Fibroblast of skin of scalp (primary cell): ENCODE measurements around the gene NRDE2. TPM values are rescaled to one million over a fixed set of nuclear protein-coding genes. Genes with fewer than 3 reads are reported as not detected.
A peak's percentile ranks its signal among the peaks of the same experiment; 100 is the strongest.

ENCODE experiments used
- DNase-seq: peaks from one replicate; pipeline ENCODE4 v3.0.0-alpha.2; 2013
- polyA plus RNA-seq, 2 experiments: library from polyadenylated mRNA; unstranded; fragments of 120-200 nt; gene quantifications; one replicate each; pipeline ENCODE4 v1.2.1, GENCODE V29; 2013; ENCODE audit not compliant: insufficient read length in 2 of 2

NRDE2 gene, protein sequence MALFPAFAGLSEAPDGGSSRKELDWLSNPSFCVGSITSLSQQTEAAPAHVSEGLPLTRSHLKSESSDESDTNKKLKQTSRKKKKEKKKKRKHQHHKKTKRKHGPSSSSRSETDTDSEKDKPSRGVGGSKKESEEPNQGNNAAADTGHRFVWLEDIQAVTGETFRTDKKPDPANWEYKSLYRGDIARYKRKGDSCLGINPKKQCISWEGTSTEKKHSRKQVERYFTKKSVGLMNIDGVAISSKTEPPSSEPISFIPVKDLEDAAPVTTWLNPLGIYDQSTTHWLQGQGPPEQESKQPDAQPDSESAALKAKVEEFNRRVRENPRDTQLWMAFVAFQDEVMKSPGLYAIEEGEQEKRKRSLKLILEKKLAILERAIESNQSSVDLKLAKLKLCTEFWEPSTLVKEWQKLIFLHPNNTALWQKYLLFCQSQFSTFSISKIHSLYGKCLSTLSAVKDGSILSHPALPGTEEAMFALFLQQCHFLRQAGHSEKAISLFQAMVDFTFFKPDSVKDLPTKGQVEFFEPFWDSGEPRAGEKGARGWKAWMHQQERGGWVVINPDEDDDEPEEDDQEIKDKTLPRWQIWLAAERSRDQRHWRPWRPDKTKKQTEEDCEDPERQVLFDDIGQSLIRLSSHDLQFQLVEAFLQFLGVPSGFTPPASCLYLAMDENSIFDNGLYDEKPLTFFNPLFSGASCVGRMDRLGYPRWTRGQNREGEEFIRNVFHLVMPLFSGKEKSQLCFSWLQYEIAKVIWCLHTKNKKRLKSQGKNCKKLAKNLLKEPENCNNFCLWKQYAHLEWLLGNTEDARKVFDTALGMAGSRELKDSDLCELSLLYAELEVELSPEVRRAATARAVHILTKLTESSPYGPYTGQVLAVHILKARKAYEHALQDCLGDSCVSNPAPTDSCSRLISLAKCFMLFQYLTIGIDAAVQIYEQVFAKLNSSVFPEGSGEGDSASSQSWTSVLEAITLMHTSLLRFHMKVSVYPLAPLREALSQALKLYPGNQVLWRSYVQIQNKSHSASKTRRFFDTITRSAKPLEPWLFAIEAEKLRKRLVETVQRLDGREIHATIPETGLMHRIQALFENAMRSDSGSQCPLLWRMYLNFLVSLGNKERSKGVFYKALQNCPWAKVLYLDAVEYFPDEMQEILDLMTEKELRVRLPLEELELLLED
- 7.2 TPM for polyA plus RNA-seq (2013, experiment 1 of 2; ENCODE audit: insufficient read length)
- 7.4 TPM for polyA plus RNA-seq (2013, experiment 2 of 2; ENCODE audit: insufficient read length)

DNA sequence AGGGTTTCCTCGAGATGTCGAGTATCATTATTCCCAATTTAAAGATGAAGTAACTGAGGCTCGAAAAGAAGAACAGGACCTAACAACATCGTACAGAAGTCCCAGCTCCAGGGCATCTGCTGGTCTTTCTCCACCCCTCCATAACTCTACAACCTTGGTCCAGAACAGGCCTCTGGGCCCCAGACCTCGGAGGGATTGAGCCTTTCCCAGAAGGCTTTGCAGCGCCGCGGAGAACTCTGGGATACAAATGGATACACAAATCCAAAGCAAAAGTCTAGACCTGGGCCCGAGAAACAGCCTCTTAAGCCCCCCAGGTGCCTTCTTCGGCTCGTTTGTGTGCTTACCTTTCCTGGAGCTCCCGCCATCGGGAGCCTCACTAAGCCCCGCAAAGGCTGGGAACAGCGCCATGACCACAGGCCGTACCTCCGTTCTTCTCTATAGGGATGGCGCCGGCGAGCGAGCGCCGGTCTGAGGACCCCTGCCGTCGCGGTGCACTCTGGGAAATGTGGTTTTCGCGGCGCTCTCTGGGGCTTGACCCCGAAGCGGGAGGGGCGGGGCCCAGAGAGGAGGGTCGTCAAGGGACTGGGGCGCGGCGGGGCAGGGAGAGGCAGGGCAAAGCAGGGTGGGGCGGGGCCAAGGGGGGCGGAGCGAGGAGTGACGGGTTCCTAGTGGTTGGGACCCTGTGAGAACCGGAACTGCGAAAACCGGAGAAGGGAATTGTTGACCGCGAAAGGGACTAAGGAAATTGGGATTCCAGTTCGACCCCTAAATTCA lies at the start of gene NRDE2:
NRDE2 (minus strand) TSS at position 445 of the 774 bp plus-strand sequence; CDS start at position 408, 37 bp downstream.
- DNase-seq, result peak; percentile 98

DNA sequence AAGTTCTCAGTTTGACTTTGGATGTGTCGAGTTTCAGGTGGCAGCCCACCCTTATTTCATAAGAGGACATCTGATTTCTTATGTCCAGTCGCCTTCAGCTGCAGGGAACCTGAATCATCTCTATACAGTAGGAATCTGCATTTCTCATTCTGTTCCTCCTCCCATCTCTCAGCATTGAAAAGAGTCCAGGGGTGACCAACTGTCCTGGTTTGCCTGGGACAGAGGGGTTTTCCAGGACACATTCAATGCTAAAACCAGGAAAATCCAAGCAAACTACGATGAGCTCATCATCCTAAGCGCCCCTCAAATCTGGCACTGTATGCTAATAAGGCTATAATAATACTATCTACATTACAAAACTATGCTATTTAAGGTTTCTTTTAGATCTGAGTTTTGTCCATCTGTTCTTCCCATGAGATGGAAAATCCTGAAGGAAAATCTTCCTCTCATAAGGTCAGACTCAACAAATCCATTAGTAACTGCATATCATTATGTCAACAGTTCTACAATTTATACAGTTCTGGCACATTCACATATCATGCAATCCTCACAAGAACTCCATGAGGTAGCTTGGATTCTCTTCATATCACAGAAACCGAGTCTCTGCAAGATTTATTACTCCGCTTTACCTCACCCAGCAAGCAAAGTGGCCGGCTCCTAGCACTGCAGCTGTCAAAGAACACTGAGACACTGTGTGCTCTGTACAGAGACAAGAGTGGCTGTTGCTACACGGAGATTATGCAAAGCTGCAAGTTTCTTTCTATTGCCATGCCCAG lies 49.5 kb upstream of the NRDE2 start:
- DNase-seq, result peak; percentile 36

DNA sequence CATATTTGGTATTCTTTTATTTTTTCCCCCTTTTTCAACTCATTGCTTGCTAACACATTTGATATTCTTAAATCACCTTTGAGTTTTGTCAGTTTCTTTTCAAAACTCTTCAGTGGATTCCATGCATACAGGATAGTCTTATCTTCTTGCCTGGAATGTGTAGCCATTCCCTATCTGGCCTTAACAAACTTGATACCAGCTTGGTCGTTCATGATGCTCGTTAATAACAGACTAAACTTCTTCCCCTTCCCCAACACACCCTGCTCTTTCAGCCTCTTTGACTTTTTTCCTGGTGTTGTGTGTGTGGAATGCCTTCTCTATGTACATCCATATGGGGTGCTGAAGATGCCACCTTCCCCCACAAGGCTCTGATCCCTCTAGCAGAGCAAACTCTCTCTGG lies 47.4 kb upstream of the NRDE2 start:
- no peak for DNase-seq

DNA sequence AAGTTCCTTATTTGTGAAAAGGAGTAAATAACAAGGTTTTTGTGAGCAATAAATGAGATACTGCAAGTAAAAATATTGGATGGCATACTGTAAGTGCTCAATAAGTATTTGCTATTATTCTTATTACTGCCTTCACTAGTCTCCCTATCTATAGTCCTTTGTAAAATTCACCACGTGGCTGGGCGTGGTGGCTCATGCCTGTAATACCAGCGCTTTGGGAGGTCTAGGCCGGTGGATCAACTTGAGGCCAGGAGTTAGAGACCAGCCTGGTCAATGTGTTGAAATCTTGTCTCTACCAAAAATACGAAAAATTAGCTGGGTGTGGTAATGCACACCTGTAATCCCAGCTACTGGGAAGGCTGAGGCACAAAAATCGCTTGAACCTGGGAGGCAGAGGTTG lies 46.5 kb upstream of the NRDE2 start:
- DNase-seq, result no peak

DNA sequence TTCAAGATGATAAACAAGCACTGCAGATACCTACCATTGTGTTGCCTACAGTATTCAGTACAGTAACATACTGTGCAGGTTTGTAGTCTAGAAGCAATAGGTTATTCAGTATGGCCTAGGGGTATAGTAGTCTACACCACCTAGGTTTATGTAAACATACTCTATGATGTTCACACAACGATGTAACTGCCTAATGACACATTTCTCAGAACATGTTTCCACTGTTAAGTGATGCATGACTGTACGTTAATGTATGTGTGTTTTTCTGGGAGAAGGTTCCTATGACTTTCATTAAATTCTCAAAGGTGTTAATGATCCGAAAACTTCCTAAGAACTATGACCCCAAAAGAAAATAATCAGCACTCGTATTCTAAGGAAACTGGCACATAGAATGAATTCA lies 44.2 kb upstream of the NRDE2 start:
- DNase-seq, result no peak

DNA sequence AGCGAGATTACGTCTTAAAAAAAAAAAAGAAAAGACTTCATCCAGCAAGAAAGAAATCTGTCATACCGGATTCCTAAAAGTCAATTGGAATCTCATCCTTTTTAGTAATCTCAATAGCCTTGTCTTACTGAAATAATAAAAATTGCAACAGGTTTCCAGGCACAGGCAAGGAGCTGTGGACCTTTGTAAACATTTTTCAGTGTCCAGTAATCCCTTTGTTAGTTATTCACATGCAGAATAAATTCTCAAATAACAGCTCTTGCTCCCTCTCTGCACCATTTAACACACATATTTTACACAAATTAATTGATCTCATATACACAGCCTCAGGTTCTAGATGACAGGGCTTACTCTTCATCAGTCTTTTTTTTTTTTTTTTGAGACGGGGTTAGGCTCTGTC lies 43.1 kb upstream of the NRDE2 start:
- no peak for DNase-seq

DNA sequence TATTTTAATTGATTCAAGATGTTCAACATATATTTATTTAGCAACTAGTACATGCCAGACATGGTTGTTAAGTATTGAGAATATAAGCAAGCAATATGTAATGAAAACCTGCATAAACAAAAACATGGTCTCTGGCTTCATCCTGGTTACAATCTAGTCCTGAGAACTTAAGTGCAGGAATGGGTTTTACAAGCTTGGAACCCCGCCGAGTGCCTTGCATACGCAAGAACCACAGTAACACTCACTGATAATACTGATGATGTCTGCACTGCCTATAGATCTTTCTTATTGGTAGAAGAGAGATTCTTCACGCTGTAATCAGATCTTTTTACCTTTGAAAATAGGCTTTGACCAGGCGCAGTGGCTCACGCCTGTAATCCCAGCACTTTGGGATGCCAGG lies 42.1 kb upstream of the NRDE2 start:
- no peak for DNase-seq

DNA sequence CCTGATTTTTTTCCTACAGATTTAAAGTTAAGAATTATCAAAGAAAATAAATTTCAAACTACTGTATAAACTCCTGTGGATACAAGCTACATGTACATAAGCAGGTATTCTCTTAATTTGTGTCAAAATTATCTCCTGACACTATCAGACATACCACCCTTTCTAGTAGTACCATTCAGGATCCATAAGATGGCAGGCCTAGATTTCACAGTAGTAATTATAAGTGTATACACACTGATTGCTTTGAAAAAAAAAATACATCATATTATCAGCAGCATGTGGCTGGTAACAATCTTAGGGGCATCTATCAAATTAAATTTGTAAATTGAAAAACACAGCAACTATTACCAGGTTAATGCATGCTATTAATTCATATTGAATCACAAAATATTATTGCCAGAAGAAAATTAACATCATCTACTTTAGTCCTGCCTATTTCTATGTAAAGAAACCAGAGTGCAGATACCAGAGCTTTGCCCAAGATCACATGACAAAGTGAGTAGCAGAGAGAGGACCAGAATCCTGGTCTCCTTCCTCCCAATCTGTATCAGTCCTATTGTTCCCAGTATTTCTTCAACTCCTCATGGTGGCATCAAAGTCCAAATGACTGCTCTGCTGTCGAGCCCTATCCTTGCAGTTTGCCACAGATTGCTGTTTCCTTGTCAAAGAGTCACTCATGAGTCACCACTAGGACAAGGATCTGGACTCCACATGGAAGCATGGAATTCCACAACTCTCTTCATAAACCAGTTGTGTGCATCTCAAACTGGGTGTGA lies 37.4 kb upstream of the NRDE2 start:
- DNase-seq, result peak; percentile 46

DNA sequence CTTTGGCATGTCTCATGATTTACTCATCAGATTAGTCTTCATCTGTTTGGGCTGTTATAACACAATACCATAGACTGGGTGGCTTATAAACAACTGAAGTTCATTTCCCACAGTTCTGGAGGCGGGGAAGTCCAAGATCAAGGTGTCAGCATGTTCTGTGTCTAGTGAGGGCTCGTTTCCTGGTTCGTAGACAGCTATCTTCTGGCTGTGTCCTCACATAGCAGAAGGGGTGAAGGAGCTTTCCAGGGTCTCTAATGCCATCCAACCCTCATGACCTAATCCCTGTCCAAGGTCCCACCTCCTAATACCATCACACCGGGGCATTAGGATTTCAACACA lies 30.8 kb upstream of the NRDE2 start:
- DNase-seq, result no peak

DNA sequence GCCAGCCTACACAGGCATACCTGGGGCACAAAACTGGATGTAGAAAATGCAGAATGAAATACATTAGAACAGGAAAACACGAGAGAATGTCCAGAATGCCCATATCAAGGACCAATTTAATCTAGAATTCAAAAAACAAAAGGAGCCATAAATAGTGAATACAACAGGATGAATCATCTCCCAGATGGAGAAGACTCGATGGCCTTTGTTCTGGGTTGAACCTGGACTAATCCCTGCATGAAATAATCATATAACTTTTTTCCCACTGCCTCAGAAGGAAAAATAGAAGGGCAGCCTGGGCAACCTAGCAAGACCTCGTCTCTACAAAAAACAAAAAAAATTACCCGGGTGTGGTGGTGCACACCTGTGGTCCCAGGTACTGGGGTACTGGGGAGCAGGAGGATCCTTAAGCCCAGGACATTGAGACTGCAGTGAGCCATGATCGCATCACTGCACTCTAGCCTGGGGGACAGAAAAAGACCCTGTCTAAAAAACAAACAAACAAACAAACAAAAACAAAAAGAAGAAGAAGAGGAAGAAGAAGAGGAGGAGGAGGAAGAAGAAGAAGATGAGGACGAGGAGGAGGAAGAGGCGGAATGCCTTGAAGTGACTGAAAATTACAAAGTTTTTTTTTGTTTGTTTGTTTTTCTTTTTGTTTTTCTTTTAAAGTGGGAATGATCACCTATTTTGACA lies 30.3 kb upstream of the NRDE2 start:
- no peak for DNase-seq

DNA sequence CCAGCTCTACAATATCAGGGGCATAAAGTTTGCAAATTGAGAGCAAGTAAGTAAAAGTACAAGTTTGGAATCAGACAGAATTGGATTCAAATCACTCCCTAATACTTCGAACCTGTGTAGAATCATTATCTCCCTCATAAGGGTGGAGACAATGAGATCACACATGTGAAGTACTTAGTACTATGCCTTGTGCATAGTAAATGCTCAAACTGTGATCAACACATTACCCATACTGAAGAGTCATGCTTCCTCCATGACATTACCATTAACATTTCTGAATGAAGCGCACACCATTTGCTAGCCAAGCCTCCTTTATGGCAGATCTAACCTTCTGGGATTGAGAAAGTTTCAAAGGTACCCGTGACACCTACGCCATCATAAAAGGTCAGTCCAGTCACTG lies 26.6 kb upstream of the NRDE2 start:
- no peak for DNase-seq

DNA sequence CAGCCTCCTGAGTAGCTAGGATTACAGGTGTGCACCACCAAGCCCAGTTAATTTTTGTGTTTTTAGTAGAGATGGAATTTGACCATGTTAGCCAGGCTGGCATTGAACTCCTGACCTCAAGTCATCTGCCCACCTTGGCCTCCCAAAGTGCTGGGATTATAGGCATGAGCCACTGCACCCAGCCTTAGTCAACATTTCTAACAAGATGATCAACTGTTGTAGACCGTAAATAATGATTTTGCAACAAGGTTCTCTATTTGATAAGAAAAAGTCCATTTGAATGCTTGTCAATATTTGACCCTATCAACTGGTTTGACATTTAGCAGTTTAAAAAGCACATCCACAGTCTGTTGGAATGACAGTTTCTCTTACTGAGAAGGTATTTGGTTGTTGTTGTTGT lies 25.2 kb upstream of the NRDE2 start:
- no peak for DNase-seq

DNA sequence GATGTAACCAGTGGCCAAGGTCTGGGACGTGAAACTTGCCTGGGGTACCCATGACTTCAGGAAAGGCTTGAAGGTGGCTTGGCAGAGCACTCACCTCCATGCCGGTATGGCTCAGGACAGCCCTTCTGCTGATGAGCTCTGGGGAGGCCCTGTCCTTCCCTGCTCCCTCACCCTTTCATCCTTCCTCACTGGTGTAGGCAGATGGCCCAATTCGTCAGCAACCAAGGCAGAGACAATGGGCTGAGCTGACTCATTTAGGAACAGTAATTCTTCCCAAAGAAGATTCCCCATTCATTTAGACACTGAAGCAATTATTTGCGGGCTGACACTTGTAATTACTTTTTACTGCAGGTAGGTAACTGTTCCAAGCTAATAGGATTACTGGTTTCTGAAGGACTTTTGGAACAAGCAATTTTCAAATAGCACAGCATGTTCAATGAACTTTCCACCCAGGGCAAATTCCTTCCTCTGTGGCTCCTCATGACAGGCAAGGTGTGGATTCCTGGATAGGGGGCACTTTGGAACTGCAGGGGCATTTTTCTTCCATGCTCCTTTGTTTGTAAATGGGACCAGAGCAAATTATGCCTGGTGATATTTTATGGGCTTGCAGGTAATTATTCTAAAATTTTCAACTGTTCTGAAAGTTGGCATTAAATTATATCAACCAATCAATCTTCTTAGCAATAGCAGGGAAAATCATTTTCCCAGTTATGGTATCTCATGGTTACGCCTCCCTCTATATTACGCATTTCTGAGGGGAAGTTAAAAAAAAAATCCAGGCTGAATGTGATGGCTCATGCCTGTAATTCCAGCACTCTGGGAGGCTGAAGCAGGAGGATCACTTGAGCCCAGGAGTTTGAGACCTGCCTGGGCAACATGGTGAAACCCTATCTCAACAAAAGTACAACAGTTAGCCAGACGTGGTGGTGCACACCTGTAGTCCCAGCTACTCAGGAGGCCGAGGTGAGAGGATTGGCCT lies 24.1 kb upstream of the NRDE2 start:
- no peak for DNase-seq

DNA sequence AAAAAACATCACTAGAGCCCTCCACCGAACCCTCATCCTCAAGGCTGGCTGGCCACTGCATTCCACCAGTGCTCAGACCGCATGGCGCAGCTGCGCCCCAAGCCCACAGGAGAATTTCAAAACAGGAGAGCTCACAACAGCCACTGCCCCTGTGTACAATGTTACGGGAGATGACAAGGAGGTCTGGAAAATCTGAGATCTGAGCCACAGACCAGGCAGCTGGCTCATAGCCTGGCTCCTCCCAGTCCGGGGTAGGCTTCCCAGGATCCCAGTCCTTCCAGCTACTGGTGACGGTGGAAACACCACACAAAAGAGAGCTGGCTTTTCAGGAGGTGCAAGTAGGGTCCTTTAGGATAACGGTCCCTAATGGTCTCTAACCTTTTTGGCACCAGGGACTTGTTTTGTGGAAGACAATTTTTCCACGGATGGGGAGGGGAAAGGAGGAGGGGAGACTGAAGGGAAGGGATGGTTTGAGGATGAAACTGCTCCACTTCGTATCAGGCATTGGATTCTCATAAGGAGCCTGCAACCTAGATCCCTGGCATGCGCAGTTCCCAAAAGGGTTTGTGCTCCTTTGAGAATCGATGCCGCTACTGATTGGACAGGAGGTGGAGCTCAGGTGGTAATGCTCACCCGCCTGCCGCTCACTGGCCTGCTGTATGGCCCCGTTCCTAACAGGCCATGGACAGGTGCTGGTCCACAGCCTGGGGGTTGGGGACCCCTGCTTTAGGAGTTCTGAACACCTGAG lies 23.0 kb upstream of the NRDE2 start:
- DNase-seq, result no peak

DNA sequence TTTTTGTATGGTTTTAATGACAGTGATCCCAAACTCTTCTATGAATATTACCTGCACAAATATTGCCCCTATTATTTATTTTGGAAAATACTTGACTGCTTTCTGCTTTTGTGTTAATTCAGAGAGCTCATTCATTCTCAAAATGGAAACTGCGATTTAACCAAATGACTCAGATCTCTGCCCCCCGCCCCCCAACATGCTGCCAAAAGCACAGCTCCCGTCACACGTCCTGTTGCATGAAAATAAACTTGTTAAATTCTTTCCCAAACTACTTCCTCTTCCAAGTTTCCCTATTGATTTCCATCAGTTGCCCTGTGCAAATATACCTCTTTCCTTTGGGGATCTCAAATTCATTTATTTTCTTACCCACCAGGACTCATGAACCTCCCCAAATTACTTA lies 18.0 kb upstream of the NRDE2 start:
- DNase-seq, result no peak

DNA sequence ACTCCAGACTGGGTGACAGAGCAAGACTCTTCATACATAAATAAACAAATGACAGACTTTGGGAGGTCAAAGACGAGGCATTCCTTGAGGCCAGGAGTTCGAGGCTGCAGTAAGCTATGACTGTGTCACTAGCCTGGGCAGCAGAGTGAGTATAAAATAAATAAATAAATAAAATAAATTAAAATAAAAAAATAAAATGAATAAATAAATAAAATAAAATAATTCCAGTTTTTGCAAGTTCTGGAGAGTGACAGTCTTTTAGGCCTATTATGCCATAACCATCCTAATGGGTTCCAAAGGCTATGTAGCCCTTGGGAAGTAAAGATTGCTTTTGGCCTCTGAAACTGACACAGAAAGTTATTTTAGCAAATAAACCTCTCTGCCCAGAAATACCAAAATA lies 16.5 kb upstream of the NRDE2 start:
- no peak for DNase-seq

DNA sequence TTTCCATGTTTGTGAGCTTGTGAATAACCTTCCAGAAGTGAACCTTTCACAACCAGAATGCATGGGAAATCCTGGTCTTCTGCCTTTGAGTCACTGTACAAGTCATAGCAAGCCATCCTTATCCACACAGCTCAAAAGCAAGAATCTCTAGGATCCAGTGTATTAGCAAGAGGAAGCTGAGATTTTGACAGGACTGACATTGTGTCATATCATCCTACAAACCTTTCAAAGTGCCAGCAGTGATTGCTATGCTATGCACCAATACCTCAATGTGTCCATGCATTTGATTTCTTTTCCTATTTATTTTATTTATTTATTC lies 13.5 kb upstream of the NRDE2 start:
- no peak for DNase-seq
